ENCODE data around the gene SOX5.

- no peak for TF ChIP-seq CTCF (IDR thresholded peaks at IDR 0.05 in 2 of 3, conservative IDR thresholded peaks at IDR 0.05 in 1 of 3; ENCODE audit: insufficient read depth in 2 of 3, low read depth in 1 of 3, low read length in 3 of 3)
- no peak for TF ChIP-seq SMARCA4 (IDR thresholded peaks at IDR 0.05)
- TF ChIP-seq KLF13 (tag; IDR thresholded peaks at IDR 0.05; ENCODE audit: borderline replicate concordance, low read depth), result no peak
- no peak for TF ChIP-seq YY1 (IDR thresholded peaks at IDR 0.05; ENCODE audit: borderline replicate concordance in 1 of 3, control insufficient read depth in 1 of 3, extremely low read depth in 1 of 3, insufficient read depth in 3 of 3, insufficient read length in 1 of 3, insufficient replicate concordance in 2 of 3, low read depth in 1 of 3, low read length in 2 of 3)
- no peak for TF ChIP-seq SUPT5H (IDR thresholded peaks at IDR 0.05)
- no peak for TF ChIP-seq TEAD4 (IDR thresholded peaks at IDR 0.05; ENCODE audit: low read length)
- TF ChIP-seq TEAD4 (CRISPR knock-in tag; IDR thresholded peaks at IDR 0.05; ENCODE audit: borderline replicate concordance), result no peak
- TF ChIP-seq, protein P1, sequence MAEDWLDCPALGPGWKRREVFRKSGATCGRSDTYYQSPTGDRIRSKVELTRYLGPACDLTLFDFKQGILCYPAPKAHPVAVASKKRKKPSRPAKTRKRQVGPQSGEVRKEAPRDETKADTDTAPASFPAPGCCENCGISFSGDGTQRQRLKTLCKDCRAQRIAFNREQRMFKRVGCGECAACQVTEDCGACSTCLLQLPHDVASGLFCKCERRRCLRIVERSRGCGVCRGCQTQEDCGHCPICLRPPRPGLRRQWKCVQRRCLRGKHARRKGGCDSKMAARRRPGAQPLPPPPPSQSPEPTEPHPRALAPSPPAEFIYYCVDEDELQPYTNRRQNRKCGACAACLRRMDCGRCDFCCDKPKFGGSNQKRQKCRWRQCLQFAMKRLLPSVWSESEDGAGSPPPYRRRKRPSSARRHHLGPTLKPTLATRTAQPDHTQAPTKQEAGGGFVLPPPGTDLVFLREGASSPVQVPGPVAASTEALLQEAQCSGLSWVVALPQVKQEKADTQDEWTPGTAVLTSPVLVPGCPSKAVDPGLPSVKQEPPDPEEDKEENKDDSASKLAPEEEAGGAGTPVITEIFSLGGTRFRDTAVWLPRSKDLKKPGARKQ (CRISPR knock-in tag; IDR thresholded peaks at IDR 0.05), result no peak
- TF ChIP-seq, protein P2, sequence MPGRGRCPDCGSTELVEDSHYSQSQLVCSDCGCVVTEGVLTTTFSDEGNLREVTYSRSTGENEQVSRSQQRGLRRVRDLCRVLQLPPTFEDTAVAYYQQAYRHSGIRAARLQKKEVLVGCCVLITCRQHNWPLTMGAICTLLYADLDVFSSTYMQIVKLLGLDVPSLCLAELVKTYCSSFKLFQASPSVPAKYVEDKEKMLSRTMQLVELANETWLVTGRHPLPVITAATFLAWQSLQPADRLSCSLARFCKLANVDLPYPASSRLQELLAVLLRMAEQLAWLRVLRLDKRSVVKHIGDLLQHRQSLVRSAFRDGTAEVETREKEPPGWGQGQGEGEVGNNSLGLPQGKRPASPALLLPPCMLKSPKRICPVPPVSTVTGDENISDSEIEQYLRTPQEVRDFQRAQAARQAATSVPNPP (IDR thresholded peaks at IDR 0.05; ENCODE audit: borderline replicate concordance, insufficient read depth, insufficient read length), result no peak
- TF ChIP-seq, protein P3, sequence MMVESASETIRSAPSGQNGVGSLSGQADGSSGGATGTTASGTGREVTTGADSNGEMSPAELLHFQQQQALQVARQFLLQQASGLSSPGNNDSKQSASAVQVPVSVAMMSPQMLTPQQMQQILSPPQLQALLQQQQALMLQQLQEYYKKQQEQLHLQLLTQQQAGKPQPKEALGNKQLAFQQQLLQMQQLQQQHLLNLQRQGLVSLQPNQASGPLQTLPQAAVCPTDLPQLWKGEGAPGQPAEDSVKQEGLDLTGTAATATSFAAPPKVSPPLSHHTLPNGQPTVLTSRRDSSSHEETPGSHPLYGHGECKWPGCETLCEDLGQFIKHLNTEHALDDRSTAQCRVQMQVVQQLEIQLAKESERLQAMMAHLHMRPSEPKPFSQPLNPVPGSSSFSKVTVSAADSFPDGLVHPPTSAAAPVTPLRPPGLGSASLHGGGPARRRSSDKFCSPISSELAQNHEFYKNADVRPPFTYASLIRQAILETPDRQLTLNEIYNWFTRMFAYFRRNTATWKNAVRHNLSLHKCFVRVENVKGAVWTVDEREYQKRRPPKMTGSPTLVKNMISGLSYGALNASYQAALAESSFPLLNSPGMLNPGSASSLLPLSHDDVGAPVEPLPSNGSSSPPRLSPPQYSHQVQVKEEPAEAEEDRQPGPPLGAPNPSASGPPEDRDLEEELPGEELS (CRISPR knock-in tag; IDR thresholded peaks at IDR 0.05; ENCODE audit: borderline replicate concordance), result no peak
- TF ChIP-seq ARID4B (CRISPR knock-in tag; IDR thresholded peaks at IDR 0.05), result no peak
- TF ChIP-seq GABPB1 (CRISPR knock-in tag; IDR thresholded peaks at IDR 0.05), result no peak
- no peak for TF ChIP-seq IFI16 (CRISPR knock-in tag; IDR thresholded peaks at IDR 0.05)
- TF ChIP-seq MAZ (CRISPR knock-in tag; conservative IDR thresholded peaks at IDR 0.05 in 1 of 2, IDR thresholded peaks at IDR 0.05 in 1 of 2), result no peak
These were observed 364.2 kb downstream of the SOX5 start for GRCh38 chr12:23585156-23585781.
